Stimulated activated CD8-positive, alpha-beta memory T cell treated with anti-CD3 and anti-CD28 coated beads, Interleukin-4, amount 100 ng/mL, for 1 hour (primary cell): ENCODE data around the gene SMCP.

Source experiments
- DNase-seq, 2 donors: peaks; one replicate each; pipeline ENCODE4 v3.0.0-alpha.2; 2020; ENCODE audit warnings: low read depth in 2 of 2, low spot score in 1 of 2

SMCP gene

GRCh38 chr1:152878042-152878441, at the start of gene SMCP:
SMCP (plus strand) TSS chr1:152878322; CDS start chr1:152884423, 6,101 bp downstream.
- DNase-seq, result no peak

DNA sequence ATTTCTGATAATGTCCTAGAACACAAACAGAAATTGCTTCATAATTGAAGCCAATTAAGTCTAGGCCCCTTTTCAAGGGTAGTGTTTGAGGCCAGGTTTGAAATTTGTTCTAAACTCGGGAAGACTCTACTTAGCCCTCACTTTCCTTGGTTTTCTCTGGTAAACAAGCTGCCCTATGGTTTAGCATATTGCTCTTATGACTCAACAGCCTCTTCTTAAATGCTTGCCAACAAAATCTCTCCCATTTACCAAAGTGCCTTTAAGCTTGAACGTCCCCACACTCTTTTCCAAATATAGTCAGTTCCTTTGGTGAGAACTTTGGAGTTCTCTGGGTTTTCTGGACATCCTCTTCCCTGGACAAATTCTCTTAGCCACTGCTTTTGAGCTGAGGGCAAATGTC, 41.3 kb upstream of the SMCP start:
- no peak for DNase-seq

DNA sequence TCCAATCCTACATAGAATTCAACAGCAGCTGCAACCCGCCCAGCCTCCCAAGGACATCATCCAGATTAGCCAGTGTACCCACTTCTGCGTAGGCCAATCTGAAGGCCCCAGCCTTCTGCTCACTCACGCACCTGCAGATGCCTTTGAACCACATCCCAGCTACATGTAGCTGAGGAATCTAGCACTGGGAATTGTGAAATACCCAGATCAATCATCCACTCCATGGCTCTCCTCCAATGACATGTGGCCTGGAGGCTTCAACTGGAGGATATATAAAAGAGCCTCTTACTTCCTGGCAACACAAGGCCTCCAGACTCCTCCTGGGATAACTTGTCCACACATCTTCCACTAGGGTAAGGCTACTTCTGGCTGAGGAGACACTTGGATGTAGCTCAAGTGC, 35.6 kb upstream of the SMCP start, which contains the start of gene LCE6A:
Gene LCE6A, plus strand, starts transcription at position 301 of the 400 bp plus-strand sequence. CDS start 665 bp downstream, outside the sequence.
- no peak for DNase-seq

- DNase-seq, result no peak
Measured at GRCh38 chr1:152855661-152856060, 22.5 kb upstream of the SMCP start.

DNA sequence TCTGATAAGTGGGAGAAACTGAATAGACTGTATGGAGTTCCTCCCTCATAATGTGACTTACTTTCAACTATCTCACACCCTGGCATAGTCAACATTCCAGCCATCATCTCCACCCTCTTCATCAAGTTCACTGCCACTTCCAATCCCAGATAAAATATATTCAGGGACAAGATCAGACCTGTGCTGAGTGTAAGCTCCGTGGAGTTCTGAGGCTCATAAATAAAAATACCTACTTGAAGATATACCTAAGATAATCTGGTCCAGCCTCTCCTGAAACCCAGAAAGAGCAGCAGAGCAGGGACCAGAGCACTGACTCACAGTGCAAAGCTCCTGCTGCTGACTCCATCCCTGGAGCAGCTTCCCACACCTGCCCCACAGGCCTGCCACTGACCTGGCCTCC, 20.1 kb upstream of the SMCP start:
- no peak for DNase-seq

DNA sequence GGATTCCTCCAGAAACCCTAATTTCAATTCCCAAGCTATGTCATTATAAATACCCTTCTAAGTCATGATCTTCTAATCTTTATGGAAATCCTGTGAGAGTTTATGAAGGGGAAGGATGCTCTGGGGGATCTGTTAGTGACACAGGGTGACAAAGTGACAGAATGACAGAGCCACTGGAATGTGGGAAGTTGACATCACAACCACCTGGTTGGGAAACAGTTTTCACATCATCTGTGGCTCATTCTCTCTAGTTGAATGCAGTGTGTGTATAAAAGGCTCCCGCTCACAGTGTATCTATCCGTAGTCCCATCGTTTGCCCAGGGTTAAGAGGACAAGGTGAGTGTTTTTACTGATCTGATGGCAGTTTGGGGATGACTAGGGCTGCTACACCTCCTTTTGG, 18.4 kb upstream of the SMCP start, which contains the start of gene LCE7A:
Gene LCE7A, plus strand, starts transcription at position 301 of the 400 bp plus-strand sequence. CDS start 702 bp downstream, outside the sequence.
- DNase-seq, result no peak

- no peak for DNase-seq
Measured at GRCh38 chr1:152860129-152860528, 18.0 kb upstream of the SMCP start.

DNA sequence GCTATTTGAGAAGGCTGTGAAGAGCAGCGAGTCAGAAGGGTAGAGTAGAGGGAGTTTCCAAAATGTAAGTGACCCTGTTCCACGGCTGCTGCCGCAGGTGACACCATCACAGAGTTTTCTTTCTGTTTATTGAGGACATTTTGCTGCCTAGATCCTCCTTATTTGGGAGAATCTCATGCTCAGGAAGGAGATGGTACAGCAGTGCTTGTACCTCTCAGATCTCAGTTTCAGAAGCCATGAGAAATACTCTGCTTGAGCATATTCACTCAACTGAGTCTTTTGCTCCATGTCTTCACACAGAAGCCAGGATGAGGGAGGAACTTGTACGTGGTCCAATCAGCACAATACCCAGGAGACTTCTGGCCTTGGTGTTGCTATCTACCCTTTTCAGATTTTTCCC, 16.7 kb upstream of the SMCP start:
- no peak for DNase-seq

DNA sequence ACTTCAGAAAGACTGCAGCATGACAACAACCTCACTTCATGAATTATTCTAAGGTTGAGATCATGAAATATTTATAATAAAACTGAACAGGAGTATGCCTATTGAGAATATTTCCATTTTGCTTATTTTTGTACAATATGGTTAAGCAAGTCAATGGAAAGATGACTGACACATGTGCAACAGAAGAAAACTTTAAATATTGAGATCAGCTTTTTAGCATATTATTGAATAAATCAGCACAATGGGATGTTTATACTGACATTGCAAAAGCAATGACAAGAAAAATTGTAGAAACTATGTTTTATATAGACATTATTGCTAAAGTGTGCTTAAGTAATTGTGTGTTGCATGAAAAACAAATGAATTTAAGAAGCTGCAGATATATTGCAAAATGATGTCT, 13.7 kb upstream of the SMCP start:
- no peak for DNase-seq

DNA sequence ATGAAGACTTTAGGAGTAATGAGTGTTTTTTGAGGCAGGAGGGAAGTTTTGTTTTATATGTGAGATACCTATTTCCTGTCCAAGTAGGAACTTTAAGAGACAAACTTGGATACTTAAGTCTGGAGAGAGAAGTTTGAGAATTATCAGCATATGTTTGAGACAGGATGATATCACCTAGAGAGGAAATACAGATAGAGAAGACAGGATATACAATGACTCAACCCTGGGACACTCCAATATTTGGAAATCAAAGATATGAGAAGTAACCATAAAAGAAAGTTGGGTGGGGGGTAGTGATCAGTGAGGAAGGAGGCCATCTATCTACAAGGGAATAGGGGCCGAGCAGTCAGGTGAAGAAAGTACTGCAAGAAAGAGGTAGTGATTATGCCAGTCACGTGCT, 11.8 kb upstream of the SMCP start:
- no peak for DNase-seq

- DNase-seq, result peak; percentile 11 to 18
Measured at GRCh38 chr1:152869808-152870419, 8.2 kb upstream of the SMCP start.

DNA sequence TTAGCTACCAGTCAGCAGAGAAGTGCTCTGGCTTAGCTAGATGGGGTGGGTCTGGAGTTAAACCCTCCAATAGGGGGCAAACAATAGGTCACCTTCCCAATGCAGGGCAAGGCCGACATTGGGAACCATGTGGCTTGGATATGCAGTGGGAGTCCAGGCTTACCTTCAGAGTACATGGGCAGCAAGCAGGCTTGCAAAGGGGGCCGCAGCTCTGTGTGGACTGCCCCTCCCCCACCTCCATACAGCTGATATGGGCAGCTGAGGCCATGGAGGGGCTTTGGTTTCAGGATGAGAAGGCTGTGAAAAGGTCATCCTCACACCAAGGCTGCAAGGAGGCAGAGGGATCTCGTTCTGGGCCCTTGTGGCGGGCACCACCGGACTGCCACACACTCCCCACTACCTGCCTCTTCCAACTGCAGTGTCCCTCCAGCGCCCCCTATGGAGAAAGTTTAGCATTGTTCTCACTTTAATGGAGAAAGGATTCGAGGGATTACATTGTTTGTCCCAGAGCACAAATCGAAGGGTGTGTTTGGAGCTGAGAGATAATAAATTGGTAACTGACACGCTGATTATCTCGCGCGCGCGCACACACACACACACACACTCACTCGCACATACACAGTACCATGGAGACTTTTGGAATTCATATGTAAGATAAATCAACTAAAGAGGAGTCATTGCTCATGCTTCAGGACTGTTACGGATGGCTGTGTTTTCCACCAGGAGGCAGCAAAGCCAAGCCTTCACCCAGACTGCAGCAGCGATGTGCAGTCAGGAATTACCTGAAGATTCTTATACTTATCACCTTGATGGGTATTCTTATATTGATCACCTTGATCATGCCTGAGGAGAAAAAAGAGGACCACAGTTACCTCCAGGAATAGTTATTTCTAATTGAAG, 7.0 kb upstream of the SMCP start:
- DNase-seq, result no peak

DNA sequence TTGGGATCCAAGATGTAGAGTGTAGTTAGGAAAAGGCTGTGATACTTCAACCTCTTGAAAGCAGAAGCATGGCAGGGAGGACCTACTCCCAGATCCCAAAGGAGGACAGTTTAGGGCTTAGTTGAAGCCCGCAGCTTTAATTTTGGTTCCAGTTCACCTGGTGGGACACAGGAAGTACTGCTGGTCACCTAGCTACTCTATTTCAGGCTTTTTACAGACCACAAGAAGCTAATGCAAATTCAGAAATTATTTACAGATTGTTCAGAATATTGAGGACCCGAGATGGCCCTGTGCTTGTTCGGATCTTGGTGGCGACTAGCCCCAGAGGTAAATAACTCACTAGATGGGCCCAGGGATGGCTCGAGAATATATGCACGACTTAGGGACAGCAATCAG, 6.4 kb upstream of the SMCP start:
- no peak for DNase-seq

DNA sequence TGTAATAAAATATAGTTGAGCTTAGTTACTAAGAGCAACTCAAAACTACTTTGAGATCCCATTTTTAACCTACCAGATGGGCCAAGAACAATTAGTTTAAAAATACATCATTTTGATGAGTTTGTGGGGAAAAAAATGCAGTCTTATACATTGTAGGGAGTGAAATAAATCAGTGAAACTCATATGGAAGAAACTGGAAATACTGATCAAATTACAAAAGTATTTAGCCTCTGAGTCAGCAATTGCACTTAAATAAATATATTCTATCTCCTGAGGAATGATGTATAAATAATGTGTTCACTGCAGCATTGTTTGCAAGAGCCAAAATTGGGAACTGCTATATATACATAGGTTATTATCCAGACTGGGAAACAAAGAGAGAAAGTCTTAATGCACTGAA, 4.6 kb upstream of the SMCP start:
- DNase-seq, result no peak

DNA sequence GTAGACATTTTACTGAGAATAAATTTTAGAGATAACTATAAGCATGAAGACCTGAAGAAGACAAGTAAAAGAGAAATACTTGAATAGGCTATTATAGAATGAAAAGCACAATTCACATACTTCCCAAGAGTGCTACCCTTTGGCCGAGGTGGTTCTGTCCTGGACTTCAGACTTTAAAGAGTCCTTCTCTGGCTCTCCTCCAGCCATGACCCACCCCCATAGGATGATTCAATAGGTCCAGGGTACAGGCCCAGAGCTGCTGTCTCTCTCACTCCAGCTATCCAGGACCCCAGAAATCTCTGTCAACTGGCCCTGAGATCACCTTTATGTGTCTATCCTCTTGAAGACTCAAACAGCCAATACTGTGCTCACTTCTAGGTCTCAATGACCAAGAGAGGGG, 1.3 kb upstream of the SMCP start:
- DNase-seq, result no peak

GRCh38 chr1:152879559-152880198, 1.6 kb downstream of the SMCP start:
- no peak for DNase-seq

DNA sequence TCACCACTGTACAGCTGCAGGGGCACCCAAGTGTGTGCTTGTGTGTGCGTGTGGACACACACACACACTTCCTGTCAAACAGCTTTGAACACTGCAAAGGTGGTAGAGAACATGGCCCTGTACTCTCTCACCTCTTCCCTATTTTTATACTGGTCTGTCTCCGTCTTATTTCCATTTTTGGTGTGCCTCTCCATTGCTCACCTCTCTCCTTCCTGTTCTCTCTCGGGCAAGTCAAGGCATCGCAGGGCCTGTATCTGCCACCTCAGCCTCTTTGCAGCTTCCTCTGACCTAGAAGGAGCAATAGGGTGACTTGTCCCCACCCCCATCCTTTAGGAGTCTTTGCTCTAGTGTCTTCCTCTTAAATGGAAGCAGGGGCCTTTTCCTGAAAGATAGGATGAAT, 2.2 kb downstream of the SMCP start:
- DNase-seq, result no peak

DNA sequence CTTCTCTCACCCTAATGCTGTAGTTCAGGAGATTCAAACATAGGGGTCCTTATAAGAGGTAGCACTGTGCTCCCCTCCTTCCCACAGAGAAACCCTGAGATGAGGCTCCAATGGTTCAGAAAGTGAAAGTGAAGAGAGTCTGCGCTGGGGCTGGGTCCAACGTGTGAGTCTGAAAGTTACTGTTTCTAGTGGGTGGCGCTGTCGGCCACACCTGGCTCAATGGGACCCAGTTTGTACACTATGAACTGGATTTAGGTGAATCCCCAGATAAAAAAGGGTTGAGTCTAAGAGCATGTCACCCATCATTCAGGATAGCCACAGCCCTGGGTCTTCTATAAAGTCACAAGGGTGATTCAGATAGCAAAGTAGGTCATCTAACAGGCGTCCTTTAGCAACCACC, 2.8 kb downstream of the SMCP start:
- no peak for DNase-seq

- DNase-seq, result no peak
Measured at GRCh38 chr1:152884085-152884484, 6.0 kb downstream of the SMCP start.

DNA sequence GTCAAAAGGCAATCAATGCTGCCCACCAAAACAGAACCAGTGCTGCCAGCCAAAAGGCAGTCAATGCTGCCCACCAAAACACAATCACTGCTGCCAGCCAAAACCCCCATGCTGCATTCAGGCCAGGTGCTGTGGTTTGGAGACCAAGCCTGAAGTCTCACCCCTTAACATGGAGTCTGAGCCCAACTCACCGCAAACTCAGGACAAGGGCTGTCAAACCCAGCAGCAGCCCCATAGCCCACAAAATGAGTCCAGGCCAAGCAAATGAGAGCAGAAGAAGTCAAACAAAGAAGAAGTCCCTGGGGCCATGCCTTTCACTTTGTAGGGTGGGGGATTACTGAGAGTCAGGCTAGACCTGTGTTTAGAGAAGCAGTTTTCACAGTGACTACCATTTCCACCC, 6.4 kb downstream of the SMCP start:
- no peak for DNase-seq

GRCh38 chr1:152884966-152885624, 7.0 kb downstream of the SMCP start:
- no peak for DNase-seq
